NCI-H2081 treated with DMSO at 0.1 percent for 48 hours (cell line): ENCODE data around the gene CACNA1A.

Experiments used
- DNase-seq: peaks from one replicate; lab custom pipeline; 2025; lab: John Stamatoyannopoulos, UW

CACNA1A gene

GRCh38 chr19:13309864-13310263 lies 196.4 kb downstream of the CACNA1A start:
- no peak for DNase-seq

GRCh38 chr19:13303381-13304129 lies 202.7 kb downstream of the CACNA1A start:
- no peak for DNase-seq

- no peak for DNase-seq
Observed at GRCh38 chr19:13302526-13303270, 203.6 kb downstream of the CACNA1A start.

GRCh38 chr19:13301627-13302334 lies 204.5 kb downstream of the CACNA1A start:
- no peak for DNase-seq

- no peak for DNase-seq
Observed at GRCh38 chr19:13300421-13301030, 205.8 kb downstream of the CACNA1A start.

- no peak for DNase-seq
Observed at GRCh38 chr19:13299838-13300237, 206.4 kb downstream of the CACNA1A start.

- no peak for DNase-seq
Observed at GRCh38 chr19:13298565-13299481, 207.5 kb downstream of the CACNA1A start.

- DNase-seq = no peak
Observed at GRCh38 chr19:13297023-13297422, 209.3 kb downstream of the CACNA1A start.

GRCh38 chr19:13294812-13295567 lies 211.3 kb downstream of the CACNA1A start:
- DNase-seq = no peak

GRCh38 chr19:13291913-13292312 lies 214.4 kb downstream of the CACNA1A start:
- DNase-seq = no peak

- DNase-seq = no peak
Observed at GRCh38 chr19:13290741-13291140, 215.5 kb downstream of the CACNA1A start.

GRCh38 chr19:13289295-13289694 lies 217.0 kb downstream of the CACNA1A start:
- DNase-seq = no peak

GRCh38 chr19:13286195-13286985 lies 219.9 kb downstream of the CACNA1A start:
- DNase-seq = no peak

- no peak for DNase-seq
Observed at GRCh38 chr19:13284929-13285928, 221.1 kb downstream of the CACNA1A start.

- DNase-seq = no peak
Observed at GRCh38 chr19:13283871-13284270, 222.4 kb downstream of the CACNA1A start.

GRCh38 chr19:13282486-13283065 lies 223.7 kb downstream of the CACNA1A start:
- no peak for DNase-seq

GRCh38 chr19:13281567-13282291 lies 224.6 kb downstream of the CACNA1A start:
- DNase-seq = no peak
